Measurements from ENCODE around the gene TRAPPC14.

GRCh38 chr7:100120733-100121036 is 37.8 kb downstream of the TRAPPC14 start:
- no peak for TF ChIP-seq ETV5 (CRISPR knock-in tag; IDR thresholded peaks at IDR 0.05; ENCODE audit: borderline replicate concordance)
- TF ChIP-seq YY1 (IDR thresholded peaks at IDR 0.05; ENCODE audit: insufficient read depth, insufficient replicate concordance, low read depth, low read length) = no peak
- TF ChIP-seq ATF3 (CRISPR knock-in tag; IDR thresholded peaks at IDR 0.05) = no peak
- no peak for TF ChIP-seq HDAC2 (CRISPR knock-in tag; IDR thresholded peaks at IDR 0.05)
- no peak for TF ChIP-seq KDM4B (CRISPR knock-in tag; IDR thresholded peaks at IDR 0.05)
- no peak for TF ChIP-seq RAD21 (CRISPR knock-in tag; IDR thresholded peaks at IDR 0.05)
- no peak for TF ChIP-seq ZNF10 (CRISPR knock-in tag; IDR thresholded peaks at IDR 0.05; ENCODE audit: borderline replicate concordance, low read depth)
- TF ChIP-seq, protein P1, sequence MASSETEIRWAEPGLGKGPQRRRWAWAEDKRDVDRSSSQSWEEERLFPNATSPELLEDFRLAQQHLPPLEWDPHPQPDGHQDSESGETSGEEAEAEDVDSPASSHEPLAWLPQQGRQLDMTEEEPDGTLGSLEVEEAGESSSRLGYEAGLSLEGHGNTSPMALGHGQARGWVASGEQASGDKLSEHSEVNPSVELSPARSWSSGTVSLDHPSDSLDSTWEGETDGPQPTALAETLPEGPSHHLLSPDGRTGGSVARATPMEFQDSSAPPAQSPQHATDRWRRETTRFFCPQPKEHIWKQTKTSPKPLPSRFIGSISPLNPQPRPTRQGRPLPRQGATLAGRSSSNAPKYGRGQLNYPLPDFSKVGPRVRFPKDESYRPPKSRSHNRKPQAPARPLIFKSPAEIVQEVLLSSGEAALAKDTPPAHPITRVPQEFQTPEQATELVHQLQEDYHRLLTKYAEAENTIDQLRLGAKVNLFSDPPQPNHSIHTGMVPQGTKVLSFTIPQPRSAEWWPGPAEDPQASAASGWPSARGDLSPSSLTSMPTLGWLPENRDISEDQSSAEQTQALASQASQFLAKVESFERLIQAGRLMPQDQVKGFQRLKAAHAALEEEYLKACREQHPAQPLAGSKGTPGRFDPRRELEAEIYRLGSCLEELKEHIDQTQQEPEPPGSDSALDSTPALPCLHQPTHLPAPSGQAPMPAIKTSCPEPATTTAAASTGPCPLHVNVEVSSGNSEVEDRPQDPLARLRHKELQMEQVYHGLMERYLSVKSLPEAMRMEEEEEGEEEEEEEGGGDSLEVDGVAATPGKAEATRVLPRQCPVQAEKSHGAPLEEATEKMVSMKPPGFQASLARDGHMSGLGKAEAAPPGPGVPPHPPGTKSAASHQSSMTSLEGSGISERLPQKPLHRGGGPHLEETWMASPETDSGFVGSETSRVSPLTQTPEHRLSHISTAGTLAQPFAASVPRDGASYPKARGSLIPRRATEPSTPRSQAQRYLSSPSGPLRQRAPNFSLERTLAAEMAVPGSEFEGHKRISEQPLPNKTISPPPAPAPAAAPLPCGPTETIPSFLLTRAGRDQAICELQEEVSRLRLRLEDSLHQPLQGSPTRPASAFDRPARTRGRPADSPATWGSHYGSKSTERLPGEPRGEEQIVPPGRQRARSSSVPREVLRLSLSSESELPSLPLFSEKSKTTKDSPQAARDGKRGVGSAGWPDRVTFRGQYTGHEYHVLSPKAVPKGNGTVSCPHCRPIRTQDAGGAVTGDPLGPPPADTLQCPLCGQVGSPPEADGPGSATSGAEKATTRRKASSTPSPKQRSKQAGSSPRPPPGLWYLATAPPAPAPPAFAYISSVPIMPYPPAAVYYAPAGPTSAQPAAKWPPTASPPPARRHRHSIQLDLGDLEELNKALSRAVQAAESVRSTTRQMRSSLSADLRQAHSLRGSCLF (CRISPR knock-in tag; IDR thresholded peaks at IDR 0.05; ENCODE audit: borderline replicate concordance) = no peak
- TF ChIP-seq, protein P2, sequence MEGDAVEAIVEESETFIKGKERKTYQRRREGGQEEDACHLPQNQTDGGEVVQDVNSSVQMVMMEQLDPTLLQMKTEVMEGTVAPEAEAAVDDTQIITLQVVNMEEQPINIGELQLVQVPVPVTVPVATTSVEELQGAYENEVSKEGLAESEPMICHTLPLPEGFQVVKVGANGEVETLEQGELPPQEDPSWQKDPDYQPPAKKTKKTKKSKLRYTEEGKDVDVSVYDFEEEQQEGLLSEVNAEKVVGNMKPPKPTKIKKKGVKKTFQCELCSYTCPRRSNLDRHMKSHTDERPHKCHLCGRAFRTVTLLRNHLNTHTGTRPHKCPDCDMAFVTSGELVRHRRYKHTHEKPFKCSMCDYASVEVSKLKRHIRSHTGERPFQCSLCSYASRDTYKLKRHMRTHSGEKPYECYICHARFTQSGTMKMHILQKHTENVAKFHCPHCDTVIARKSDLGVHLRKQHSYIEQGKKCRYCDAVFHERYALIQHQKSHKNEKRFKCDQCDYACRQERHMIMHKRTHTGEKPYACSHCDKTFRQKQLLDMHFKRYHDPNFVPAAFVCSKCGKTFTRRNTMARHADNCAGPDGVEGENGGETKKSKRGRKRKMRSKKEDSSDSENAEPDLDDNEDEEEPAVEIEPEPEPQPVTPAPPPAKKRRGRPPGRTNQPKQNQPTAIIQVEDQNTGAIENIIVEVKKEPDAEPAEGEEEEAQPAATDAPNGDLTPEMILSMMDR (CRISPR knock-in tag; IDR thresholded peaks at IDR 0.05) = no peak
- TF ChIP-seq HOMEZ (CRISPR knock-in tag; IDR thresholded peaks at IDR 0.05; ENCODE audit: low read depth) = no peak

All from HepG2 (cell line).